ENCODE data around the gene ING2. TPM values are rescaled to one million over a fixed set of nuclear protein-coding genes. Genes with fewer than 3 reads are reported as not detected.

Gene ING2
- total RNA-seq, 1 donor from 2014 or later, result 8.7 TPM

GRCh38 chr4:183515411-183515810 lies 10.6 kb downstream of the ING2 start:
- ATAC-seq (no peak), DNase-seq (no peak)
- H3K4me1 ChIP-seq, result no peaks in the 10 kb centered on the region
- TF ChIP-seq CTCF (IDR thresholded peaks at IDR 0.05), result no peak
- no peak overlapping the region for H3K4me3 ChIP-seq
- no peaks in the 10 kb centered on the region for H3K27me3 ChIP-seq
- intact Hi-C loops (cut with DNase I), result no loop called here
- no peaks in the 10 kb centered on the region for H3K9me3 ChIP-seq
- peaks cover 8% of the 10 kb centered on the region for H3K36me3 ChIP-seq
- H3K27ac ChIP-seq, result no peak overlapping the region

- Histone ChIP-seq H3K36me3 (no peaks in the 10 kb centered on the region), H3K27me3 (no peaks in the 10 kb centered on the region), H3K27ac (no peak overlapping the region), H3K4me1 (no peaks in the 10 kb centered on the region), H3K9me3 (no peaks in the 10 kb centered on the region), H3K4me3 (no peak overlapping the region)
- DNase-seq, result no peak
- no peak for ATAC-seq
- no peak for TF ChIP-seq CTCF (IDR thresholded peaks at IDR 0.05)
- intact Hi-C loops (cut with DNase I), result no loop called here
Measured at GRCh38 chr4:183517194-183517593, 12.3 kb downstream of the ING2 start.

- Histone ChIP-seq H3K4me1 (no peaks in the 10 kb centered on the region), H3K4me3 (no peak overlapping the region), H3K9me3 (no peaks in the 10 kb centered on the region), H3K36me3 (no peaks in the 10 kb centered on the region), H3K27ac (no peak overlapping the region), H3K27me3 (no peaks in the 10 kb centered on the region)
- no peak for ATAC-seq
- no peak for DNase-seq
- TF ChIP-seq CTCF (IDR thresholded peaks at IDR 0.05), result no peak
- intact Hi-C loops (cut with DNase I), result no loop called here
Measured at GRCh38 chr4:183517781-183518180, 12.9 kb downstream of the ING2 start.

GRCh38 chr4:183522821-183523220 lies 18.0 kb downstream of the ING2 start:
- Histone ChIP-seq H3K4me1 (no peaks in the 10 kb centered on the region), H3K27ac (no peak overlapping the region), H3K4me3 (no peak overlapping the region), H3K36me3 (no peaks in the 10 kb centered on the region), H3K27me3 (no peaks in the 10 kb centered on the region), H3K9me3 (no peaks in the 10 kb centered on the region)
- DNase-seq (no peak), ATAC-seq (peak; percentile 25)
- intact Hi-C loops (cut with DNase I), result no loop called here
- TF ChIP-seq CTCF (IDR thresholded peaks at IDR 0.05), result no peak

GRCh38 chr4:183527326-183527725 lies 22.5 kb downstream of the ING2 start:
- no peaks in the 10 kb centered on the region for H3K36me3 ChIP-seq
- TF ChIP-seq CTCF (IDR thresholded peaks at IDR 0.05), result no peak
- no peaks in the 10 kb centered on the region for H3K9me3 ChIP-seq
- H3K27me3 ChIP-seq, result no peaks in the 10 kb centered on the region
- no peak overlapping the region for H3K4me3 ChIP-seq
- intact Hi-C loops (cut with DNase I), result no loop called here
- H3K4me1 ChIP-seq, result no peaks in the 10 kb centered on the region
- no peak for ATAC-seq
- DNase-seq, result no peak
- no peak overlapping the region for H3K27ac ChIP-seq

GRCh38 chr4:183532821-183533220 lies 28.0 kb downstream of the ING2 start:
- intact Hi-C loops (cut with DNase I), result no loop called here
- no peak for DNase-seq
- Histone ChIP-seq H3K27me3 (no peaks in the 10 kb centered on the region), H3K4me3 (no peak overlapping the region), H3K27ac (no peak overlapping the region), H3K9me3 (no peaks in the 10 kb centered on the region), H3K4me1 (no peaks in the 10 kb centered on the region), H3K36me3 (no peaks in the 10 kb centered on the region)
- no peak for ATAC-seq
- no peak for TF ChIP-seq CTCF (IDR thresholded peaks at IDR 0.05)
